HG03095 (cell line): ENCODE results near the gene CSTF2T.

Experiments used
- ATAC-seq: cut with Tn5 transposase; IDR thresholded peaks from one replicate; pipeline ENCODE4 v1.9.1; 2021; ENCODE audit warnings: moderate library complexity; ENCODE audit not compliant: unreplicated experiment

Gene CSTF2T

GRCh38 chr10:51653025-51653424, 46.4 kb downstream of the CSTF2T start:
- no peak for ATAC-seq

- no peak for ATAC-seq
Observed at GRCh38 chr10:51651063-51651462, 48.3 kb downstream of the CSTF2T start.

DNA sequence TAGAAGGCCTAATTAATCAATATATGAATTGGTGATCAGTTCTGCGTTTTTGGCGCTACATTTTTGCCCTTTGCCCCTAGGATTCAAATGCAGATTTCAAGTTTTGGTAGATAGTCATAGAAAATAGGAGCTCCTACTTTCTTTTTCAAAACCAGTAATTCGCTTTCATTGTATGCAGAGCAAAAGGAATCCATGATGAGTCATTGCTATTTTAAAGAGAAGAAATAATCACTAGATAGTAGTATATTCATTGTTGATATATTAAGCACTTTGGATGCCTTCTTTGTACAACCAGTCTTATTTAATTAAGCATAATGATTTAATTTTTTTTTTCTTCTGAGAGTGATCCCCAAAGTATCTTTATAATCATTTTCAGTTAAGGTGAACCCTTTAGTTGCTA, 50.3 kb downstream of the CSTF2T start:
- ATAC-seq: no peak
